Effector memory CD8-positive, alpha-beta T cell (primary cell): ENCODE data around the gene MACROH2A2.
"Not testable (repeated sequence)": the region's sequence is repeated elsewhere in the genome, so short reads cannot be mapped to it uniquely, and the experiment has no call there.

Experiments used
- ATAC-seq: fragments of 150-1000 bp; cut with Tn5 transposase; replicated peaks from 2 replicates; pipeline ENCODE4 v1.10.0; 2021; ENCODE audit warnings: mild to moderate bottlenecking, moderate library complexity
- DNase-seq, 3 experiments: peaks; one replicate each; pipeline ENCODE4 v3.0.0; 2021
- H3K27ac Mint-ChIP-seq, 2 donors: one replicate each; pipeline ENCODE4 v1.8.0; 2022; ENCODE audit warnings: mild to moderate bottlenecking in 2 of 2, mixed read lengths in 2 of 2, moderate library complexity in 2 of 2
- H3K27me3 Mint-ChIP-seq, 2 donors: one replicate each; pipeline ENCODE4 v1.8.0; 2022; ENCODE audit warnings: mixed read lengths in 2 of 2
- H3K36me3 Mint-ChIP-seq: one replicate; pipeline ENCODE4 v1.8.0; 2022; ENCODE audit warnings: mild to moderate bottlenecking, moderate library complexity, mixed read lengths; ENCODE audit not compliant: insufficient read depth
- H3K4me1 Mint-ChIP-seq, 2 donors: one replicate each; pipeline ENCODE4 v1.8.0; 2022; ENCODE audit warnings: low read depth in 2 of 2, mixed read lengths in 2 of 2
- H3K4me3 Mint-ChIP-seq, 2 donors: one replicate each; pipeline ENCODE4 v1.8.0; 2022; ENCODE audit warnings: mild to moderate bottlenecking in 2 of 2, mixed read lengths in 2 of 2, moderate library complexity in 2 of 2
- H3K9me3 Mint-ChIP-seq, 2 donors: one replicate each; pipeline ENCODE4 v1.8.0; 2022; ENCODE audit warnings: mixed read lengths in 2 of 2

Gene MACROH2A2

GRCh38 chr10:70145166-70145665 is 92.6 kb downstream of the MACROH2A2 start:
- H3K4me3 Mint-ChIP-seq = peak overlapping the region; percentile 82
- H3K4me1 Mint-ChIP-seq = peaks cover 27% of the 10 kb centered on the region in 2 donors
- peaks cover 35% of the 10 kb centered on the region for H3K36me3 Mint-ChIP-seq
- no peak for ATAC-seq
- H3K27ac Mint-ChIP-seq = peak overlapping the region; percentile 58 to 81
- no peaks in the 10 kb centered on the region for H3K9me3 Mint-ChIP-seq
- DNase-seq = no peak
- H3K27me3 Mint-ChIP-seq = no peaks in the 10 kb centered on the region

- Mint-ChIP-seq H3K27ac (peak overlapping the region; percentile 72 to 85), H3K9me3 (no peaks in the 10 kb centered on the region), H3K27me3 (no peaks in the 10 kb centered on the region), H3K4me1 (peaks cover 24 to 27% of the 10 kb centered on the region in 2 donors), H3K4me3 (peak overlapping the region; percentile 82), H3K36me3 (peaks cover 41% of the 10 kb centered on the region)
- peak; percentile 63 for ATAC-seq
- DNase-seq = peak; percentile 69 to 77 (median 71)
Measured at GRCh38 chr10:70145666-70146488, 93.2 kb downstream of the MACROH2A2 start.

- ATAC-seq (peak; percentile 76), DNase-seq (peak; percentile 89 to 92 (median 91))
- H3K9me3 Mint-ChIP-seq = no peaks in the 10 kb centered on the region
- H3K4me1 Mint-ChIP-seq = peaks cover 24 to 27% of the 10 kb centered on the region in 2 donors
- peak within 1 kb of the TSS; percentile 82 for H3K4me3 Mint-ChIP-seq
- H3K27me3 Mint-ChIP-seq = no peaks in the 10 kb centered on the region
- H3K36me3 Mint-ChIP-seq = peaks cover 49% of the 10 kb centered on the region
- peak within 1 kb of the TSS; percentile 72 to 85 for H3K27ac Mint-ChIP-seq
Measured at GRCh38 chr10:70146489-70147258, 94.0 kb downstream of the MACROH2A2 start, which contains the start of gene TYSND1. TSS of gene TYSND1 (minus strand) at chr10:70146700. CDS start at chr10:70146586, 114 bp downstream.

GRCh38 chr10:70147259-70147625 is 94.6 kb downstream of the MACROH2A2 start:
- DNase-seq = no peak
- Mint-ChIP-seq H3K27ac (peak overlapping the region in 1 of 2 donors; percentile 85), H3K9me3 (no peaks in the 10 kb centered on the region), H3K36me3 (peaks cover 55% of the 10 kb centered on the region), H3K4me1 (peaks cover 24 to 27% of the 10 kb centered on the region in 2 donors), H3K27me3 (no peaks in the 10 kb centered on the region), H3K4me3 (peak overlapping the region; percentile 82)
- ATAC-seq = no peak

GRCh38 chr10:70148516-70148915 is 95.9 kb downstream of the MACROH2A2 start:
- no peaks in the 10 kb centered on the region for H3K27me3 Mint-ChIP-seq
- ATAC-seq = no peak
- H3K27ac Mint-ChIP-seq = no peak overlapping the region
- no peaks in the 10 kb centered on the region for H3K9me3 Mint-ChIP-seq
- H3K4me3 Mint-ChIP-seq = no peak overlapping the region
- no peak for DNase-seq
- H3K4me1 Mint-ChIP-seq = peaks cover 17 to 23% of the 10 kb centered on the region in 2 donors
- peaks cover 68% of the 10 kb centered on the region for H3K36me3 Mint-ChIP-seq

GRCh38 chr10:70155255-70155838 is 102.7 kb downstream of the MACROH2A2 start:
- DNase-seq (no peak), ATAC-seq (no peak)
- Mint-ChIP-seq H3K27me3 (no peaks in the 10 kb centered on the region), H3K4me3 (no peak overlapping the region), H3K9me3 (no peaks in the 10 kb centered on the region), H3K27ac (peak overlapping the region in 1 of 2 donors; percentile 13), H3K36me3 (peaks cover 98% of the 10 kb centered on the region), H3K4me1 (peaks cover 11 to 31% of the 10 kb centered on the region in 2 donors)

- Mint-ChIP-seq H3K27me3 (no peaks in the 10 kb centered on the region), H3K36me3 (peaks cover 95% of the 10 kb centered on the region), H3K4me3 (no peak overlapping the region), H3K9me3 (no peaks in the 10 kb centered on the region), H3K27ac (no peak overlapping the region), H3K4me1 (peaks cover 22 to 51% of the 10 kb centered on the region in 2 donors)
- DNase-seq (no peak), ATAC-seq (no peak)
Measured at GRCh38 chr10:70158113-70158512, 105.5 kb downstream of the MACROH2A2 start.

- H3K27ac Mint-ChIP-seq = peak overlapping the region in 1 of 2 donors; percentile 78
- not testable (repeated sequence) for DNase-seq, H3K4me3 Mint-ChIP-seq, H3K9me3 Mint-ChIP-seq, ATAC-seq, H3K27me3 Mint-ChIP-seq
- H3K4me1 Mint-ChIP-seq = peaks cover 33 to 60% of the 10 kb centered on the region in 2 donors
- H3K36me3 Mint-ChIP-seq = peaks cover 82% of the 10 kb centered on the region
Measured at GRCh38 chr10:70159366-70159765, 106.7 kb downstream of the MACROH2A2 start.

GRCh38 chr10:70160798-70161197 is 108.2 kb downstream of the MACROH2A2 start:
- Mint-ChIP-seq H3K27ac (peak overlapping the region in 1 of 2 donors; percentile 94), H3K4me3 (no peak overlapping the region), H3K36me3 (peaks cover 80% of the 10 kb centered on the region), H3K9me3 (no peaks in the 10 kb centered on the region), H3K4me1 (peaks cover 28 to 56% of the 10 kb centered on the region in 2 donors), H3K27me3 (no peaks in the 10 kb centered on the region)
- no peak for ATAC-seq
- DNase-seq = no peak
